ENCODE data around the gene SREBF1. TPM values are rescaled to one million over a fixed set of nuclear protein-coding genes. Genes with fewer than 3 reads are reported as not detected.

SREBF1 gene
- total RNA-seq, 1 donor from 2014 or later, result 132 TPM

DNA sequence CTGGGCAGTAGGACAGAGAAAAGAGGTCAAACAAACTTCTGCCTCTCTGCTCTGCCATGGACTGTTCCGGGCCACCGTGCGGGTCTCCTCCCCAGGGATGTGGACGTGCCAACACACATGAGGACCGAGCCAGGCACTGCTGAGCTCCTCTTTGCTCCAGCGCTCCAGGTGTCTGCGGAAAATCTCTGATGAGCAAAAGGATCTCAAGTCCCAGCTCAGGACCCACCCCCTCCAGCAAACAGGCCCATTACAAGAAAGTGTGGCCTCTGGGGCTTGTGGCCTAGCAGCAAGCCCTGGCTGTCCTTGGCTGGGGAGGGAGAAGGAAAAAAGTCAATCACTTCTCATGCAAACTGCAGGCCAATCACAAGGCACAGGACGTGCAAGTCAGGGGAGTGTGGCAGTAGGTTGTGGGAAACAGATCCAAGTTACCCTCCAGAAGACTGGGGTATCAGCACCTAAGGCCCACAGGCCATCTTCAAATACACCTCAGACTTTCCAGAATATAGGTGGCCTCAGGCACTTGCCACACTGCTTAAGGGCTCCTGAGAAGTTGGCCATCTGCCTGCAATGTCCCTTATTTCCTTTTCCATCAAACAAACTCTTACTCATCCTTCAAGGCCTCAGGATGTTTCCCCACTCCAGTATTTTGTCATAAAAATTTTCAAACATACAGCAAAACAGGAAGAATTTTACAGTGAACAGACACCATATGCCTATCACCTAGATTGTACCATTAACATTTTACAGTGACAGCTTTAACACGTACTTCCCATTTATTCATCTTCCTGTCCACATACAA, 36.0 kb upstream of the SREBF1 start:
- TF ChIP-seq, protein P1, sequence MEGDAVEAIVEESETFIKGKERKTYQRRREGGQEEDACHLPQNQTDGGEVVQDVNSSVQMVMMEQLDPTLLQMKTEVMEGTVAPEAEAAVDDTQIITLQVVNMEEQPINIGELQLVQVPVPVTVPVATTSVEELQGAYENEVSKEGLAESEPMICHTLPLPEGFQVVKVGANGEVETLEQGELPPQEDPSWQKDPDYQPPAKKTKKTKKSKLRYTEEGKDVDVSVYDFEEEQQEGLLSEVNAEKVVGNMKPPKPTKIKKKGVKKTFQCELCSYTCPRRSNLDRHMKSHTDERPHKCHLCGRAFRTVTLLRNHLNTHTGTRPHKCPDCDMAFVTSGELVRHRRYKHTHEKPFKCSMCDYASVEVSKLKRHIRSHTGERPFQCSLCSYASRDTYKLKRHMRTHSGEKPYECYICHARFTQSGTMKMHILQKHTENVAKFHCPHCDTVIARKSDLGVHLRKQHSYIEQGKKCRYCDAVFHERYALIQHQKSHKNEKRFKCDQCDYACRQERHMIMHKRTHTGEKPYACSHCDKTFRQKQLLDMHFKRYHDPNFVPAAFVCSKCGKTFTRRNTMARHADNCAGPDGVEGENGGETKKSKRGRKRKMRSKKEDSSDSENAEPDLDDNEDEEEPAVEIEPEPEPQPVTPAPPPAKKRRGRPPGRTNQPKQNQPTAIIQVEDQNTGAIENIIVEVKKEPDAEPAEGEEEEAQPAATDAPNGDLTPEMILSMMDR (conservative IDR thresholded peaks at IDR 0.05), result no peak
- DNase-seq (ENCODE audit: low read depth, low spot score), result no peak
- Mint-ChIP-seq H3K4me3 (no peak overlapping the region), H3K9me3 (no peaks in the 10 kb centered on the region), H3K27me3 (ENCODE audit: low read depth) (no peaks in the 10 kb centered on the region), H3K4me1 (peaks cover 47% of the 10 kb centered on the region), H3K27ac (ENCODE audit: unreplicated experiment) (no peak overlapping the region), H3K36me3 (ENCODE audit: low read depth) (no peaks in the 10 kb centered on the region)

- Mint-ChIP-seq H3K4me1 (peaks cover 47% of the 10 kb centered on the region), H3K27ac (ENCODE audit: unreplicated experiment) (no peak overlapping the region)
Measured at GRCh38 chr17:17871913-17872312, 35.1 kb upstream of the SREBF1 start.

GRCh38 chr17:17870247-17870646, 33.5 kb upstream of the SREBF1 start:
- Mint-ChIP-seq H3K4me3 (no peak overlapping the region), H3K4me1 (peaks cover 46% of the 10 kb centered on the region), H3K27ac (ENCODE audit: unreplicated experiment) (peak overlapping the region; percentile 39), H3K27me3 (ENCODE audit: low read depth) (no peaks in the 10 kb centered on the region), H3K36me3 (ENCODE audit: low read depth) (no peaks in the 10 kb centered on the region), H3K9me3 (no peaks in the 10 kb centered on the region)
- DNase-seq (ENCODE audit: low read depth, low spot score), result no peak
- TF ChIP-seq, protein P1 (conservative IDR thresholded peaks at IDR 0.05), result no peak

More at GRCh38 chr17:17871913-17872312, 35.1 kb upstream of the SREBF1 start:
- Mint-ChIP-seq H3K27me3 (ENCODE audit: low read depth) (no peaks in the 10 kb centered on the region), H3K4me3 (no peak overlapping the region), H3K9me3 (no peaks in the 10 kb centered on the region), H3K36me3 (ENCODE audit: low read depth) (no peaks in the 10 kb centered on the region)
- no peak for DNase-seq (ENCODE audit: low read depth, low spot score)
- TF ChIP-seq, protein P1 (conservative IDR thresholded peaks at IDR 0.05), result no peak

DNA sequence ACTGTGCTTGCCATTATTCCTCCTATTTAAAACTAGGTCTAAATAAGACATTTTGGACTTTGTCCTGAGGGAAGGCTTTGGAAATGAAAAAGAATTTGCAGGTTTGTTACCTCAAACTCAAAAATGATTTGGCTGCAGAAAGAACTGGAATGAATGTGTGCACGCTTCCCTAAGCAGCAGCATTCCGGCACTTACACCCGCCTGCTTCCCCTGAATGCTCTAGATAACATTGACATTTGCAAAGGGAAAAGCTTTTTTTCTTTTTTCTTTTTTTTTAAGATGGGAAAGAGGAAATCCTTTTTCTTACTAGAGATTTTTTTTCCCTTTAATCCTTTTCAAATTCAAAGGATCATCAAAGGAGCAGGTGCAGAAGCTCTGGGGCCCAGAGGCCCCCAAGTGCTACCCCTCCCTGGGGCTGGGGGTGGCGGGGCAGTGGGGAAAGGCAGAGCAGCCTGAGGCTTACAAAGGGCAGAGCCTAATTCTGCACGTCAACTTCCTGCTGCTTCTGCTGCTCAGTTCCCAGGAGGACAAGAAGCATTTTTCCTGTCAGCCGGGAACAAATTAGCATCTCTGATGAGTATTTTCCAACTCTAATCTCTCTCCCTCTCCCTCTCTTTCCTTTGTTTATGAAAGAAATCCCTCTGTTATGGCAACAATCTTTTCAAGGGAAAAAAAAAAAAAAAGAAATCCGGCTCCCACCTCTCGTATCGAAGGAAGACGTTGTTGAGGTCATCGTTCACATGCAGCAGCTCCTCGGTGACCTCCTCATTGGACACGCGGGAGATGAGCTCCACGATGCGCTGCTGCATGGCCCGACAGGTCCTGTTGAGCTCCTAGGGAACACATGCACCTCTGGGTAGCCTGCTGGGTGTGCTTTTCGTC, 32.1 kb upstream of the SREBF1 start:
- no peaks in the 10 kb centered on the region for H3K9me3 Mint-ChIP-seq
- peak overlapping the region; percentile 58 for H3K4me3 Mint-ChIP-seq
- TF ChIP-seq, protein P1 (conservative IDR thresholded peaks at IDR 0.05), result no peak
- H3K27me3 Mint-ChIP-seq (ENCODE audit: low read depth), result no peaks in the 10 kb centered on the region
- peak overlapping the region; percentile 88 for H3K27ac Mint-ChIP-seq (ENCODE audit: unreplicated experiment)
- peaks cover 46% of the 10 kb centered on the region for H3K4me1 Mint-ChIP-seq
- H3K36me3 Mint-ChIP-seq (ENCODE audit: low read depth), result no peaks in the 10 kb centered on the region
- DNase-seq (ENCODE audit: low read depth, low spot score), result no peak

DNA sequence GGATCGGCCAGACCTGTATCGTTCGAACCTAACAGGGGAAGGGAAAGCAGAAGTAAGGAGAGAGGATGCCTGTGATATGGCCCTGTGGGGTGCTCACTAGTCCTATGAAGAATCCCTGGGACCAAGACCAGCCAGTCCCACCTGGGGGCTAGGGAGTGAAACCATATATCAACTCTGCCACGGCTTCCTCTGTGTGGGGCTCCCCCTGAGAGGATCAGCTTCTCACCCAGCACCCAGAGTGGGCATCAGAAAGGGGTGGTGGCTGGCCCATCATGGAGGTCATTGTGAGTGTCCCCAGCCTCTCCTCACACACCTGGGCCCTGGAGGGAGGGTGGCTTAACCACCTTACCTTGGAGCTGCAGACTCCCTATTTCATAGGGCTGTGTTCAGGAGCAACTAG, 30.1 kb upstream of the SREBF1 start:
- Mint-ChIP-seq H3K27ac (ENCODE audit: unreplicated experiment) (no peak overlapping the region), H3K36me3 (ENCODE audit: low read depth) (no peaks in the 10 kb centered on the region), H3K27me3 (ENCODE audit: low read depth) (no peaks in the 10 kb centered on the region), H3K9me3 (no peaks in the 10 kb centered on the region), H3K4me1 (peaks cover 43% of the 10 kb centered on the region), H3K4me3 (no peak overlapping the region)
- TF ChIP-seq, protein P1 (conservative IDR thresholded peaks at IDR 0.05), result no peak
- DNase-seq (ENCODE audit: low read depth, low spot score), result no peak
